ENCODE data around the gene DPPA3.
"Not testable (repeated sequence)": the region's sequence is repeated elsewhere in the genome, so short reads cannot be mapped to it uniquely, and the experiment has no call there.

- peak; percentile 38 to 44 for TF ChIP-seq CTCF (conservative IDR thresholded peaks at IDR 0.05 in 1 of 2, IDR thresholded peaks at IDR 0.05 in 1 of 2; ENCODE audit: low read depth in 1 of 2, low read length in 2 of 2)
- TF ChIP-seq EZH2 (IDR thresholded peaks at IDR 0.05; ENCODE audit: low read length, missing control alignments) = not testable (repeated sequence)
Observed at GRCh38 chr12:7677432-7677888, 33.8 kb upstream of the DPPA3 start.
